SK-N-SH treated with all-trans-retinoic acid at 6 μM for 48 hours (cell line): ENCODE results near the gene MMP1.

Experiments used
- ARNTL ChIP-seq: fragments of 450-650 bp; formaldehyde crosslinking; IDR thresholded peaks from 2 replicates; pipeline ENCODE4 v1.5.0; 2020; ENCODE audit warnings: low read depth, mild to moderate bottlenecking, moderate library complexity, borderline replicate concordance
- BACH2 ChIP-seq: fragments of 250-450 bp; sonication (Bioruptor Pico); IDR thresholded peaks from 2 replicates; pipeline ENCODE4 v1.9.0; 2021; ENCODE audit warnings: mild to moderate bottlenecking, borderline replicate concordance
- ESRRG ChIP-seq: fragments of 250-450 bp; sonication (Bioruptor Pico); IDR thresholded peaks from 2 replicates; pipeline ENCODE4 v1.6.1; 2021; ENCODE audit warnings: mild to moderate bottlenecking
- ISL1 ChIP-seq: fragments of 250-450 bp; sonication (Bioruptor Pico); IDR thresholded peaks from 2 replicates; pipeline ENCODE4 v2.1.2; 2022; ENCODE audit warnings: mild to moderate bottlenecking, moderate library complexity
- PPARA ChIP-seq: fragments of 250-450 bp; sonication (Bioruptor Pico); IDR thresholded peaks from 2 replicates; pipeline ENCODE4 v1.5.0; 2020; ENCODE audit warnings: mild to moderate bottlenecking, borderline replicate concordance
- TCF4 ChIP-seq: fragments of 250-450 bp; sonication (Bioruptor Pico); IDR thresholded peaks from 2 replicates; pipeline ENCODE4 v1.8.0; 2021; ENCODE audit warnings: mild to moderate bottlenecking, moderate library complexity, borderline replicate concordance
- ZFP30 ChIP-seq: fragments of 450-650 bp; formaldehyde crosslinking; IDR thresholded peaks from 2 replicates; pipeline ENCODE4 v1.5.0; 2022; ENCODE audit warnings: mild to moderate bottlenecking, moderate library complexity
- ZNF565 ChIP-seq: fragments of 450-650 bp; formaldehyde crosslinking; conservative IDR thresholded peaks from 2 replicates; pipeline ENCODE4 v1.5.0; 2020; ENCODE audit warnings: low read depth, mild to moderate bottlenecking, moderate library complexity
- ZNF70 ChIP-seq: fragments of 450-650 bp; formaldehyde crosslinking; IDR thresholded peaks from 2 replicates; pipeline ENCODE4 v1.5.0; 2020; ENCODE audit warnings: mild to moderate bottlenecking, moderate library complexity
- TF ChIP-seq, protein P1 (sequence below): fragments of 250-450 bp; sonication (Bioruptor Pico); IDR thresholded peaks from 2 replicates; pipeline ENCODE4 v1.8.0; 2020; ENCODE audit warnings: mild to moderate bottlenecking, moderate library complexity, borderline replicate concordance

DNA sequence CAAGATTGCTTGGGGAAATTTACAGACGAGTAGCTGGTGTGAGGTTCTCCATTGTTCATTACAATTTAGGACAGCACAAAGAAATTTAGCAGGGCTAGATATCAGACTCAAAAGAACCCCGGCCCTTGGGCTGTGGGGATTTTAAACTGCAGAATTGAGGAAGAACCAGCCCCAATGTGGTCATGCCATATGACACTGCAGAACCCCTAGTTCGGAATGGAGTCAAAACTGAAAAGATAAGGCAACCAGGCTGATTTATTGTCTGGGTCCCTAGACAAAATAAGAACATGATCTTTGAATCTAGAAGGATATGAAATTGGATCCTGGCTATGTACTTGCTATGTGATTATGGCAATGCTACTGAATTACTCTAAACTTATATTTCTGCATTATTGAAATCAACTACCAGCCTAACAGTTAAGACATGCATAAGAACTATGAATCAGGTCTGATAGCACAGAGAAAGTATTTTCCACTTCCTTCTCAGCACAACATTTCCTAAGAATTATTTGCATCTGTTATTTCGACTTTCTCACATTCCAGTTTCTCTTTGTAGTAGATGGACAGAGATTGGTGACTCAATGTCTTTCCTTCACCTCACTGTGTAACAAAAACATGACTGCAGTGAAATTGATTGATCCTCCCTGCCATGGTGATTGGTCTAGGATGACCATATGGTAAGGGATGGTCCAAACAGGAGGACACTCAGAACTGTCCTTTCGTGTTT, 32.2 kb upstream of the MMP1 start:
- no peak for TF ChIP-seq ARNTL (CRISPR knock-in tag)
- TF ChIP-seq, protein P1, sequence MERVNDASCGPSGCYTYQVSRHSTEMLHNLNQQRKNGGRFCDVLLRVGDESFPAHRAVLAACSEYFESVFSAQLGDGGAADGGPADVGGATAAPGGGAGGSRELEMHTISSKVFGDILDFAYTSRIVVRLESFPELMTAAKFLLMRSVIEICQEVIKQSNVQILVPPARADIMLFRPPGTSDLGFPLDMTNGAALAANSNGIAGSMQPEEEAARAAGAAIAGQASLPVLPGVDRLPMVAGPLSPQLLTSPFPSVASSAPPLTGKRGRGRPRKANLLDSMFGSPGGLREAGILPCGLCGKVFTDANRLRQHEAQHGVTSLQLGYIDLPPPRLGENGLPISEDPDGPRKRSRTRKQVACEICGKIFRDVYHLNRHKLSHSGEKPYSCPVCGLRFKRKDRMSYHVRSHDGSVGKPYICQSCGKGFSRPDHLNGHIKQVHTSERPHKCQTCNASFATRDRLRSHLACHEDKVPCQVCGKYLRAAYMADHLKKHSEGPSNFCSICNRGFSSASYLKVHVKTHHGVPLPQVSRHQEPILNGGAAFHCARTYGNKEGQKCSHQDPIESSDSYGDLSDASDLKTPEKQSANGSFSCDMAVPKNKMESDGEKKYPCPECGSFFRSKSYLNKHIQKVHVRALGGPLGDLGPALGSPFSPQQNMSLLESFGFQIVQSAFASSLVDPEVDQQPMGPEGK (CRISPR knock-in tag), result no peak
- no peak for TF ChIP-seq BACH2 (CRISPR knock-in tag)
- no peak for TF ChIP-seq ZFP30
- TF ChIP-seq PPARA, result no peak
- no peak for TF ChIP-seq ESRRG (CRISPR knock-in tag)
- TF ChIP-seq ZNF70 (CRISPR knock-in tag), result no peak
- TF ChIP-seq ZNF565 (CRISPR knock-in tag), result no peak
- no peak for TF ChIP-seq TCF4
- TF ChIP-seq ISL1 (CRISPR knock-in tag), result no peak
